Measurements from ENCODE around the gene ADCY4.

ADCY4 gene

DNA sequence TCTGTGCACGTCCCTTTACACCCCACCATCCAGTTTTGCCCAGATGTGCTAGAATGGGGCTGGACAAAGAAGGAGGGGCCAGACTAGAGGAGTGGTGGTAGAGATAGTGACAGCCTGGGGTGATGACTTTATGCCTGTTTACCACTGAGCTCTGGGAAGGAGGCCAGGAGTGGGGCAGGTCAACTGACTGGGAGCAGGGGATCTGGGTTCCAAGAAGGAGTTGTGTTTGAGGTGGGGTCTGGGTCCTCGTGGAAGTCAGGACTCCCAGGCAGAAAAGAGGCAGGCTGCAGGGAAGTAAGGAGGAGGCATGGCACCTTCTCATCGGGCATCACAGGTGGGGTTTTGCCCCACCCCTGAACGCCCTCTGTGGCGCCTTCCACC is 24.6 kb downstream of the ADCY4 start:
- TF ChIP-seq ZNF8 (CRISPR knock-in tag; IDR thresholded peaks at IDR 0.05) (no peak), SNAI2 (CRISPR knock-in tag; IDR thresholded peaks at IDR 0.05) (no peak), ZNF565 (CRISPR knock-in tag; conservative IDR thresholded peaks at IDR 0.05; ENCODE audit: low read depth) (no peak), GLIS3 (CRISPR knock-in tag; IDR thresholded peaks at IDR 0.05) (no peak), BACH2 (CRISPR knock-in tag; IDR thresholded peaks at IDR 0.05; ENCODE audit: borderline replicate concordance) (no peak), PPARA (CRISPR knock-in tag; IDR thresholded peaks at IDR 0.05; ENCODE audit: borderline replicate concordance) (no peak), ZFP3 (CRISPR knock-in tag; IDR thresholded peaks at IDR 0.05) (no peak), OSR1 (CRISPR knock-in tag; IDR thresholded peaks at IDR 0.05) (no peak), ZC3H10 (CRISPR knock-in tag; IDR thresholded peaks at IDR 0.05) (no peak), TCF4 (CRISPR knock-in tag; IDR thresholded peaks at IDR 0.05; ENCODE audit: borderline replicate concordance) (no peak), ARNTL (CRISPR knock-in tag; IDR thresholded peaks at IDR 0.05; ENCODE audit: borderline replicate concordance, low read depth) (no peak), TOX (CRISPR knock-in tag; IDR thresholded peaks at IDR 0.05; ENCODE audit: borderline replicate concordance) (no peak), RARB (CRISPR knock-in tag; IDR thresholded peaks at IDR 0.05) (no peak)
- TF ChIP-seq, protein P1, sequence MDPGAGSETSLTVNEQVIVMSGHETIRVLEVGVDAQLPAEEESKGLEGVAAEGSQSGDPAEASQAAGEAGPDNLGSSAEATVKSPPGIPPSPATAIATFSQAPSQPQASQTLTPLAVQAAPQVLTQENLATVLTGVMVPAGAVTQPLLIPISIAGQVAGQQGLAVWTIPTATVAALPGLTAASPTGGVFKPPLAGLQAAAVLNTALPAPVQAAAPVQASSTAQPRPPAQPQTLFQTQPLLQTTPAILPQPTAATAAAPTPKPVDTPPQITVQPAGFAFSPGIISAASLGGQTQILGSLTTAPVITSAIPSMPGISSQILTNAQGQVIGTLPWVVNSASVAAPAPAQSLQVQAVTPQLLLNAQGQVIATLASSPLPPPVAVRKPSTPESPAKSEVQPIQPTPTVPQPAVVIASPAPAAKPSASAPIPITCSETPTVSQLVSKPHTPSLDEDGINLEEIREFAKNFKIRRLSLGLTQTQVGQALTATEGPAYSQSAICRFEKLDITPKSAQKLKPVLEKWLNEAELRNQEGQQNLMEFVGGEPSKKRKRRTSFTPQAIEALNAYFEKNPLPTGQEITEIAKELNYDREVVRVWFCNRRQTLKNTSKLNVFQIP (CRISPR knock-in tag; IDR thresholded peaks at IDR 0.05; ENCODE audit: borderline replicate concordance, low read depth): no peak
- TF ChIP-seq, protein P2, sequence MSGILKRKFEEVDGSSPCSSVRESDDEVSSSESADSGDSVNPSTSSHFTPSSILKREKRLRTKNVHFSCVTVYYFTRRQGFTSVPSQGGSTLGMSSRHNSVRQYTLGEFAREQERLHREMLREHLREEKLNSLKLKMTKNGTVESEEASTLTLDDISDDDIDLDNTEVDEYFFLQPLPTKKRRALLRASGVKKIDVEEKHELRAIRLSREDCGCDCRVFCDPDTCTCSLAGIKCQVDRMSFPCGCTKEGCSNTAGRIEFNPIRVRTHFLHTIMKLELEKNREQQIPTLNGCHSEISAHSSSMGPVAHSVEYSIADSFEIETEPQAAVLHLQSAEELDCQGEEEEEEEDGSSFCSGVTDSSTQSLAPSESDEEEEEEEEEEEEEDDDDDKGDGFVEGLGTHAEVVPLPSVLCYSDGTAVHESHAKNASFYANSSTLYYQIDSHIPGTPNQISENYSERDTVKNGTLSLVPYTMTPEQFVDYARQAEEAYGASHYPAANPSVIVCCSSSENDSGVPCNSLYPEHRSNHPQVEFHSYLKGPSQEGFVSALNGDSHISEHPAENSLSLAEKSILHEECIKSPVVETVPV (CRISPR knock-in tag; IDR thresholded peaks at IDR 0.05): no peak
- TF ChIP-seq, protein P3, sequence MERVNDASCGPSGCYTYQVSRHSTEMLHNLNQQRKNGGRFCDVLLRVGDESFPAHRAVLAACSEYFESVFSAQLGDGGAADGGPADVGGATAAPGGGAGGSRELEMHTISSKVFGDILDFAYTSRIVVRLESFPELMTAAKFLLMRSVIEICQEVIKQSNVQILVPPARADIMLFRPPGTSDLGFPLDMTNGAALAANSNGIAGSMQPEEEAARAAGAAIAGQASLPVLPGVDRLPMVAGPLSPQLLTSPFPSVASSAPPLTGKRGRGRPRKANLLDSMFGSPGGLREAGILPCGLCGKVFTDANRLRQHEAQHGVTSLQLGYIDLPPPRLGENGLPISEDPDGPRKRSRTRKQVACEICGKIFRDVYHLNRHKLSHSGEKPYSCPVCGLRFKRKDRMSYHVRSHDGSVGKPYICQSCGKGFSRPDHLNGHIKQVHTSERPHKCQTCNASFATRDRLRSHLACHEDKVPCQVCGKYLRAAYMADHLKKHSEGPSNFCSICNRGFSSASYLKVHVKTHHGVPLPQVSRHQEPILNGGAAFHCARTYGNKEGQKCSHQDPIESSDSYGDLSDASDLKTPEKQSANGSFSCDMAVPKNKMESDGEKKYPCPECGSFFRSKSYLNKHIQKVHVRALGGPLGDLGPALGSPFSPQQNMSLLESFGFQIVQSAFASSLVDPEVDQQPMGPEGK (CRISPR knock-in tag; IDR thresholded peaks at IDR 0.05; ENCODE audit: borderline replicate concordance): no peak
- no peak for ATAC-seq

DNA sequence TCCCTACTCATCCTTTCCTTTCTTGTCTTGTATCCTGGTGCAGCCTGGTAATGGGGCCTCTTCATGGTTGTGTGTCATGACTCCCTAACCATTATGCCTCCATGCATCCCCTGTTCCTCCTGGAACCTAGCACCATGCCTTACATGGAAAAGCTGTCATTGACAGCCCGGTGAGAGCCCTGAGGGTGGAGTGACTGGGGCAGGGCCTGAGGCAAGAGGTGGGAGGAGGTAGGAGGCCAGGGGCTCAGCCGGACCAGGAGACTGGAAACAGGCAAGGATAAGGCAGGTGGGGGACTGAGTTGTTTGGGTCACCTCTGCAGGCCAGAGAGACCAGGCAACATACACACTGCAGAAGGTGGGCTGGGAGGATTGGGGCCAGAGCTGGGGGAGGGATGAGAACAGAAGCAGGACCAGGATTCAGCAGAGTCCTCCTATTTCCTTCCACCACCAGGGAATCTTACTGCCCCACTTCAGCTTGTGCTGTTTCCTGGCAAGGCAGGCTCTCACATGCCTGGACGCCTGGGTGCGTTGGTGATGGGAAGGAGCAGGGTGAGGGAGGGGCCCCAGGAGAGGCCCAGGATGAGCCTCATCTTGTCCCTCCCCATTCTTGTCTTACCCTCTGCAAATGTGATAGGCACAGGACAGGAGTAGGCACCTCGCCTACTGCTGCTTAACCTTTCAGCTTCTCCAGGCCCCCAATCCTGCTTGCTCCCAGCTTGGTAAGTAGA is 25.2 kb downstream of the ADCY4 start, which contains the start of gene LTB4R2:
Gene LTB4R2, plus strand, starts transcription at position 603 of the 727 bp plus-strand sequence. CDS start 525 bp downstream, outside the sequence.
- ATAC-seq: no peak
- TF ChIP-seq ISL1 (CRISPR knock-in tag; IDR thresholded peaks at IDR 0.05) (no peak), ESRRG (CRISPR knock-in tag; IDR thresholded peaks at IDR 0.05) (no peak), ZNF565 (CRISPR knock-in tag; conservative IDR thresholded peaks at IDR 0.05; ENCODE audit: low read depth) (no peak), ZFP30 (CRISPR knock-in tag; IDR thresholded peaks at IDR 0.05) (no peak), ZC3H10 (CRISPR knock-in tag; IDR thresholded peaks at IDR 0.05) (no peak), ZFP3 (CRISPR knock-in tag; IDR thresholded peaks at IDR 0.05) (no peak), TCF4 (CRISPR knock-in tag; IDR thresholded peaks at IDR 0.05; ENCODE audit: borderline replicate concordance) (no peak), ZNF70 (CRISPR knock-in tag; IDR thresholded peaks at IDR 0.05) (no peak), ZNF8 (CRISPR knock-in tag; IDR thresholded peaks at IDR 0.05) (no peak), SNAI2 (CRISPR knock-in tag; IDR thresholded peaks at IDR 0.05) (no peak), RARB (CRISPR knock-in tag; IDR thresholded peaks at IDR 0.05) (no peak), PPARA (CRISPR knock-in tag; IDR thresholded peaks at IDR 0.05; ENCODE audit: borderline replicate concordance) (no peak)
- TF ChIP-seq, protein P3 (CRISPR knock-in tag; IDR thresholded peaks at IDR 0.05; ENCODE audit: borderline replicate concordance): no peak
- TF ChIP-seq, protein P2 (CRISPR knock-in tag; IDR thresholded peaks at IDR 0.05): no peak
- TF ChIP-seq, protein P4, sequence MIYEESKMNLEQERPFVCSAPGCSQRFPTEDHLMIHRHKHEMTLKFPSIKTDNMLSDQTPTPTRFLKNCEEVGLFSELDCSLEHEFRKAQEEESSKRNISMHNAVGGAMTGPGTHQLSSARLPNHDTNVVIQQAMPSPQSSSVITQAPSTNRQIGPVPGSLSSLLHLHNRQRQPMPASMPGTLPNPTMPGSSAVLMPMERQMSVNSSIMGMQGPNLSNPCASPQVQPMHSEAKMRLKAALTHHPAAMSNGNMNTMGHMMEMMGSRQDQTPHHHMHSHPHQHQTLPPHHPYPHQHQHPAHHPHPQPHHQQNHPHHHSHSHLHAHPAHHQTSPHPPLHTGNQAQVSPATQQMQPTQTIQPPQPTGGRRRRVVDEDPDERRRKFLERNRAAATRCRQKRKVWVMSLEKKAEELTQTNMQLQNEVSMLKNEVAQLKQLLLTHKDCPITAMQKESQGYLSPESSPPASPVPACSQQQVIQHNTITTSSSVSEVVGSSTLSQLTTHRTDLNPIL (CRISPR knock-in tag; IDR thresholded peaks at IDR 0.05; ENCODE audit: low read depth): no peak

All from SK-N-SH treated with all-trans-retinoic acid at 6 μM for 48 hours (cell line).